HCT116 (cell line): Measurements from ENCODE around the gene VIT. TPM values are rescaled to one million over a fixed set of nuclear protein-coding genes. Genes with fewer than 3 reads are reported as not detected.

Experiments used
- ATAC-seq: fragments of 200-7000 bp; cut with Tn5 transposase; 2 replicates; pipeline ENCODE4 v1.9.1; 2020; ENCODE audit warnings: mild to moderate bottlenecking, moderate library complexity
- BruUV-seq: library from RNA; stranded (reverse); fragments of 400-500 nt; replicated peaks from 2 replicates; lab custom pipeline; 2021; lab: Mats Ljungman, UMichigan
- CTCF ChIA-PET: fragments of 300-600 bp; sonication (Branson Sonifier 250); formaldehyde crosslinking; loops from one replicate; lab custom pipeline; 2021; ENCODE audit warnings: antibody characterized with exemption; lab: Charles Lee
- POLR2A ChIA-PET: fragments of 300-600, 350-600 bp; sonication (Branson Sonifier 250); formaldehyde crosslinking; loops from one replicate; lab custom pipeline; 2021; ENCODE audit warnings: antibody characterized with exemption; lab: Charles Lee
- RAD21 ChIA-PET, 2 experiments: fragments of 300-600 bp; sonication (Branson Sonifier 250); formaldehyde crosslinking; loops; one replicate each; lab custom pipeline; 2023; ENCODE audit warnings: low total read pairs in 2 of 2; ENCODE audit not compliant: uncharacterized antibody in 2 of 2, unreplicated experiment in 2 of 2, low non-redundant PET in 1 of 2; lab: Charles Lee
- DNase-seq: peaks from one replicate; pipeline ENCODE4 v3.0.0-alpha.2; 2010; ENCODE audit warnings: low read depth, low spot score
- H2AFZ ChIP-seq: fragments of 200-600 bp; shearing (Covaris generic), sonication (generic); 2 replicates; pipeline ENCODE4 v1.6.1; 2017; ENCODE audit warnings: low read depth, mixed run types, mixed read lengths, antibody characterized with exemption, low read length; ENCODE audit not compliant: poor library complexity, severe bottlenecking
- H3K27ac ChIP-seq: 2 replicates; pipeline ENCODE4 v1.5.1; 2012; ENCODE audit warnings: low read depth, low read length
- H3K27me3 ChIP-seq: fragments of 200-600 bp; sonication (generic); 2 replicates; pipeline ENCODE4 v1.6.1; 2016; ENCODE audit warnings: mixed run types, low read length, mixed read lengths; ENCODE audit not compliant: insufficient read depth
- H3K36me3 ChIP-seq, 2 experiments: fragments of 200-500 bp in 1 of 2; fragments of 200-600 bp in 1 of 2; sonication (Bioruptor generic) in 1 of 2; sonication (generic) in 1 of 2; 2 replicates each; pipeline versions ENCODE4 v1.5.1 to v1.6.1; 2014 to 2016; ENCODE audit warnings: low read length in 2 of 2, inconsistent platforms in 1 of 2, mixed read lengths in 1 of 2, mixed run types in 1 of 2; ENCODE audit not compliant: insufficient read depth in 2 of 2, control insufficient read depth in 1 of 2
- H3K4me1 ChIP-seq, 2 experiments: fragments of 200-600 bp in 1 of 2; sonication (generic) in 1 of 2; 2 replicates each; pipeline versions ENCODE4 v1.5.1 to v1.6.1; 2012 to 2017; ENCODE audit warnings: low read length in 2 of 2, inconsistent platforms in 1 of 2, mild to moderate bottlenecking in 1 of 2, mixed read lengths in 1 of 2, mixed run types in 1 of 2, moderate library complexity in 1 of 2; ENCODE audit not compliant: insufficient read depth in 2 of 2, control insufficient read depth in 1 of 2
- H3K4me2 ChIP-seq: fragments of 200-600 bp; sonication (generic); 2 replicates; pipeline ENCODE4 v1.6.1; 2017; ENCODE audit warnings: mixed run types, low read length, mixed read lengths
- H3K4me3 ChIP-seq, 2 experiments: fragments of 200-600 bp in 1 of 2; sonication (generic) in 1 of 2; replicated peaks in 1 of 2; 2 replicates each; pipeline ENCODE4 v1.5.1; 2011 to 2016; ENCODE audit warnings: low read length in 2 of 2, control low read depth in 1 of 2, low read depth in 1 of 2, mild to moderate bottlenecking in 1 of 2, mixed read lengths in 1 of 2, mixed run types in 1 of 2
- H3K79me2 ChIP-seq: fragments of 200-600 bp; sonication (generic); 2 replicates; pipeline ENCODE4 v1.6.1; 2017; ENCODE audit warnings: mild to moderate bottlenecking, mixed run types, low read length, moderate library complexity, mixed read lengths; ENCODE audit not compliant: insufficient read depth
- H3K9ac ChIP-seq: fragments of 200-600 bp; sonication (generic); 2 replicates; pipeline ENCODE4 v1.6.1; 2016; ENCODE audit warnings: low read length, mixed read lengths
- H3K9me2 ChIP-seq: fragments of 200-600 bp; sonication (generic), shearing (Covaris generic); 2 replicates; pipeline ENCODE4 v1.6.1; 2017; ENCODE audit warnings: mixed run types, mild to moderate bottlenecking, moderate library complexity; ENCODE audit not compliant: insufficient read depth
- H3K9me3 ChIP-seq, 2 experiments: fragments of 200-500 bp in 1 of 2; fragments of 200-600 bp in 1 of 2; sonication (Bioruptor generic) in 1 of 2; sonication (generic) in 1 of 2; 2 replicates each; pipeline ENCODE4 v1.6.1; 2014 to 2017; ENCODE audit warnings: low read length in 2 of 2, mixed read lengths in 2 of 2, inconsistent platforms in 1 of 2, low read depth in 1 of 2, mild to moderate bottlenecking in 1 of 2, mixed run types in 1 of 2, moderate library complexity in 1 of 2; ENCODE audit not compliant: control insufficient read depth in 1 of 2, insufficient read depth in 1 of 2
- H4K20me1 ChIP-seq: fragments of 200-600 bp; sonication (generic), shearing (Covaris generic); 2 replicates; pipeline ENCODE4 v1.6.1; 2017; ENCODE audit warnings: mixed run types, mild to moderate bottlenecking, moderate library complexity; ENCODE audit not compliant: insufficient read depth
- ATF3 ChIP-seq: IDR thresholded peaks from 2 replicates; pipeline ENCODE4 v1.6.1; 2012
- CEBPB ChIP-seq: IDR thresholded peaks from 2 replicates; pipeline ENCODE4 v1.6.1; 2012; ENCODE audit warnings: low read depth
- EGR1 ChIP-seq: IDR thresholded peaks from 2 replicates; pipeline ENCODE4 v1.6.1; 2012; ENCODE audit warnings: low read depth
- FOSL1 ChIP-seq: IDR thresholded peaks from 2 replicates; pipeline ENCODE4 v1.6.1; 2012; ENCODE audit warnings: low read depth
- SIN3A ChIP-seq: IDR thresholded peaks from 2 replicates; pipeline ENCODE4 v1.6.1; 2012; ENCODE audit warnings: low read depth
- SRF ChIP-seq: IDR thresholded peaks from 2 replicates; pipeline ENCODE4 v1.6.1; 2012; ENCODE audit warnings: low read depth
- YY1 ChIP-seq: IDR thresholded peaks from 2 replicates; pipeline ENCODE4 v1.6.1; 2011; ENCODE audit warnings: low read length, low read depth, moderate library complexity, mild to moderate bottlenecking; ENCODE audit not compliant: insufficient replicate concordance; ENCODE audit errors: extremely low read depth
- intact Hi-C: fragments of 100-400 bp; cut with micrococcal nuclease; formaldehyde crosslinking; loops from 2 replicates; pipeline ENCODE4 v1.10.0; 2022
- total RNA-seq: library from RNA; stranded (reverse); gene quantifications from one replicate; pipeline ENCODE4 v1.2.1, GENCODE V29; 2021; ENCODE audit not compliant: unreplicated experiment
- TF ChIP-seq, protein P1 (sequence below): IDR thresholded peaks from 2 replicates; pipeline ENCODE4 v1.6.1; 2012; ENCODE audit warnings: low read depth

Gene VIT
- total RNA-seq, 1 experiment from 2014 or later: not detected

- TF ChIP-seq ATF3: no peak
These were observed 122.7 kb downstream of the VIT start (continued) for GRCh38 chr2:36819095-36819711.

DNA sequence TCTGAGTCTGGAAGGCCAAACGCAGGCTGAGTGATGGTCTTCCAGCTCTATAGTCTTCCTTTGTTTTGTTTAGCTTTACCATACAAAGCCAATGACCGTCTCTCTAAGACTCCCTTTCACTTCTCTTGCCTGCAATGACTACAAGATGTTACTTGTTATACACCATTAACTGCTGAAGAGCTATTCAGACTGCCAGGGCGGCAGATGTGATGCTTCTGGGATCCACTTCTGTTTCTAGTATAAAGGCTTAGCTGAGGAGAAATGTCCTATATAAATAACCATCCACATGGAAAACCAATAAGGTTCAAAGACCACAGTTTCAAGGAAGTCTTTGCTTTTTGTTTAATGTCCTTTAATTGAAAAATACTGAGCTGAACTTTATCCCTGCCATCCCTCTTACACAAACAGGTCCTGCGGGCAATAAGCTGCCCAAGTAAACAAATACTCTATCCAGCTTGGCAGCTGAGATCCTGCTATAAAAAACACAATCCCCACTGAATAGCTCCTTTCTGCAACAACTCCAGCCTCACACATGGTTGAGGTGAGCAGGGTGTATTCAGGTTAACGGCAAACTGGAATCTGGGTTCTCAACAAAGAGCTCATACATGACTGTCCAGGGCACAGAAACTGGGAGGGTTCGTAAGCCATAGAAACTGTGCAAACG is 124.6 kb downstream of the VIT start:
- Histone ChIP-seq H3K9me3 (no peaks in the 10 kb centered on the region), H3K4me1 (no peaks in the 10 kb centered on the region), H3K4me3 (no peak overlapping the region), H3K9ac (no peak overlapping the region), H2AFZ (no peak overlapping the region), H3K79me2 (no peaks in the 10 kb centered on the region), H3K27ac (no peak overlapping the region), H3K9me2 (no peaks in the 10 kb centered on the region), H3K4me2 (no peak overlapping the region), H4K20me1 (no peaks in the 10 kb centered on the region), H3K36me3 (no peaks in the 10 kb centered on the region), H3K27me3 (no peaks in the 10 kb centered on the region)
- POLR2A ChIA-PET: no interaction called here
- DNase-seq (no peak), ATAC-seq (no peak)
- RAD21 ChIA-PET: no interaction called here
- no peak for TF ChIP-seq SIN3A
- TF ChIP-seq SRF: no peak
- TF ChIP-seq FOSL1: no peak
- TF ChIP-seq EGR1: no peak
- TF ChIP-seq, protein P1, sequence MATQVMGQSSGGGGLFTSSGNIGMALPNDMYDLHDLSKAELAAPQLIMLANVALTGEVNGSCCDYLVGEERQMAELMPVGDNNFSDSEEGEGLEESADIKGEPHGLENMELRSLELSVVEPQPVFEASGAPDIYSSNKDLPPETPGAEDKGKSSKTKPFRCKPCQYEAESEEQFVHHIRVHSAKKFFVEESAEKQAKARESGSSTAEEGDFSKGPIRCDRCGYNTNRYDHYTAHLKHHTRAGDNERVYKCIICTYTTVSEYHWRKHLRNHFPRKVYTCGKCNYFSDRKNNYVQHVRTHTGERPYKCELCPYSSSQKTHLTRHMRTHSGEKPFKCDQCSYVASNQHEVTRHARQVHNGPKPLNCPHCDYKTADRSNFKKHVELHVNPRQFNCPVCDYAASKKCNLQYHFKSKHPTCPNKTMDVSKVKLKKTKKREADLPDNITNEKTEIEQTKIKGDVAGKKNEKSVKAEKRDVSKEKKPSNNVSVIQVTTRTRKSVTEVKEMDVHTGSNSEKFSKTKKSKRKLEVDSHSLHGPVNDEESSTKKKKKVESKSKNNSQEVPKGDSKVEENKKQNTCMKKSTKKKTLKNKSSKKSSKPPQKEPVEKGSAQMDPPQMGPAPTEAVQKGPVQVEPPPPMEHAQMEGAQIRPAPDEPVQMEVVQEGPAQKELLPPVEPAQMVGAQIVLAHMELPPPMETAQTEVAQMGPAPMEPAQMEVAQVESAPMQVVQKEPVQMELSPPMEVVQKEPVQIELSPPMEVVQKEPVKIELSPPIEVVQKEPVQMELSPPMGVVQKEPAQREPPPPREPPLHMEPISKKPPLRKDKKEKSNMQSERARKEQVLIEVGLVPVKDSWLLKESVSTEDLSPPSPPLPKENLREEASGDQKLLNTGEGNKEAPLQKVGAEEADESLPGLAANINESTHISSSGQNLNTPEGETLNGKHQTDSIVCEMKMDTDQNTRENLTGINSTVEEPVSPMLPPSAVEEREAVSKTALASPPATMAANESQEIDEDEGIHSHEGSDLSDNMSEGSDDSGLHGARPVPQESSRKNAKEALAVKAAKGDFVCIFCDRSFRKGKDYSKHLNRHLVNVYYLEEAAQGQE: no peak
- TF ChIP-seq CEBPB: no peak
- no peak for TF ChIP-seq YY1
- CTCF ChIA-PET: interaction anchor here (1.6 kb wide), 1 partner anchor 9 kb away, joined by 5 read pairs; no protein-coding TSS in a partner anchor
- intact Hi-C loops: no loop called here
- no TSS peak for BruUV-seq
